NCI-H146 treated with DMSO at 0.1 percent for 48 hours (cell line): Measurements from ENCODE around the gene PPARG.
"Not testable (repeated sequence)": the region's sequence is repeated elsewhere in the genome, so short reads cannot be mapped to it uniquely, and the experiment has no call there.

Experiments
- DNase-seq: peaks from one replicate; lab custom pipeline; 2025; ENCODE audit not compliant: unreplicated experiment; lab: John Stamatoyannopoulos, UW

Gene PPARG

GRCh38 chr3:12456441-12456840 lies 167.6 kb downstream of the PPARG start:
- DNase-seq = no peak

GRCh38 chr3:12457380-12457779 lies 168.5 kb downstream of the PPARG start:
- DNase-seq = not testable (repeated sequence)

- DNase-seq = no peak
Measured at GRCh38 chr3:12458901-12459300, 170.0 kb downstream of the PPARG start.

- no peak for DNase-seq
Measured at GRCh38 chr3:12460127-12460526, 171.3 kb downstream of the PPARG start.

GRCh38 chr3:12461097-12461649 lies 172.3 kb downstream of the PPARG start:
- DNase-seq = no peak

- no peak for DNase-seq
Measured at GRCh38 chr3:12462159-12462947, 173.5 kb downstream of the PPARG start.

- DNase-seq = no peak
Measured at GRCh38 chr3:12463686-12464085, 174.8 kb downstream of the PPARG start.

- no peak for DNase-seq
Measured at GRCh38 chr3:12464181-12464580, 175.3 kb downstream of the PPARG start.

- DNase-seq = no peak
Measured at GRCh38 chr3:12465151-12465835, 176.4 kb downstream of the PPARG start.

- DNase-seq = no peak
Measured at GRCh38 chr3:12465836-12466225, 177.0 kb downstream of the PPARG start.

- DNase-seq = peak; percentile 46
Measured at GRCh38 chr3:12467746-12468145, 178.9 kb downstream of the PPARG start.

GRCh38 chr3:12468276-12468675 lies 179.4 kb downstream of the PPARG start:
- no peak for DNase-seq

GRCh38 chr3:12468757-12469156 lies 179.9 kb downstream of the PPARG start:
- no peak for DNase-seq

- not testable (repeated sequence) for DNase-seq
Measured at GRCh38 chr3:12469222-12469621, 180.4 kb downstream of the PPARG start.

- no peak for DNase-seq
Measured at GRCh38 chr3:12470111-12470510, 181.2 kb downstream of the PPARG start.

- DNase-seq = no peak
Measured at GRCh38 chr3:12470680-12471079, 181.8 kb downstream of the PPARG start.

- no peak for DNase-seq
Measured at GRCh38 chr3:12471241-12471640, 182.4 kb downstream of the PPARG start.

- no peak for DNase-seq
Measured at GRCh38 chr3:12472000-12472610, 183.2 kb downstream of the PPARG start.

- no peak for DNase-seq
Measured at GRCh38 chr3:12472796-12473195, 183.9 kb downstream of the PPARG start.

GRCh38 chr3:12473511-12473910 lies 184.6 kb downstream of the PPARG start:
- DNase-seq = no peak

GRCh38 chr3:12476238-12476897 lies 187.5 kb downstream of the PPARG start:
- DNase-seq = no peak
